NCI-H1417 treated with DMSO at 0.1 percent for 48 hours (cell line): ENCODE results near the gene CRADD.

ENCODE experiments used
- DNase-seq: peaks from one replicate; lab custom pipeline; 2025; lab: John Stamatoyannopoulos, UW

Gene CRADD

GRCh38 chr12:93938931-93939330 lies 261.8 kb downstream of the CRADD start:
- DNase-seq: no peak

- no peak for DNase-seq
Observed at GRCh38 chr12:93939641-93940325, 262.6 kb downstream of the CRADD start.

GRCh38 chr12:93943780-93944179 lies 266.6 kb downstream of the CRADD start:
- DNase-seq: no peak

- no peak for DNase-seq
Observed at GRCh38 chr12:93944201-93944600, 267.0 kb downstream of the CRADD start.
